WTC11 (cell line): ENCODE results near the gene SPATA18. TPM values are rescaled to one million over a fixed set of nuclear protein-coding genes. Genes with fewer than 3 reads are reported as not detected.

Source experiments
- ATAC-seq: fragments of 200-7000 bp; cut with Tn5 transposase; 2 replicates; pipeline ENCODE4 v1.10.0; 2021; ENCODE audit warnings: mild to moderate bottlenecking, moderate library complexity
- CTCF ChIA-PET: fragments of 300-600 bp; sonication (Branson Sonifier 250); formaldehyde crosslinking; loops from one replicate; lab custom pipeline; 2021; ENCODE audit warnings: antibody characterized with exemption; lab: Charles Lee
- POLR2A ChIA-PET: fragments of 350-600 bp; sonication (Branson Sonifier 250); formaldehyde crosslinking; loops from one replicate; lab custom pipeline; 2021; ENCODE audit warnings: antibody characterized with exemption; lab: Charles Lee
- DNase-seq: peaks from one replicate; pipeline ENCODE4 v3.0.0; 2021; ENCODE audit warnings: low spot score
- H3K27ac Mint-ChIP-seq: 2 replicates; pipeline ENCODE4 v1.8.0; 2021; ENCODE audit warnings: mixed read lengths
- H3K27me3 Mint-ChIP-seq: 2 replicates; pipeline ENCODE4 v1.8.0; 2021; ENCODE audit warnings: low read depth, mild to moderate bottlenecking, moderate library complexity, mixed read lengths
- H3K36me3 Mint-ChIP-seq: 2 replicates; pipeline ENCODE4 v1.8.0; 2021; ENCODE audit warnings: mixed read lengths
- H3K4me1 Mint-ChIP-seq: 2 replicates; pipeline ENCODE4 v1.8.0; 2022; ENCODE audit warnings: mixed read lengths
- H3K4me3 Mint-ChIP-seq: 2 replicates; pipeline ENCODE4 v1.8.0; 2021; ENCODE audit warnings: mild to moderate bottlenecking, moderate library complexity, mixed read lengths
- H3K9me3 Mint-ChIP-seq: 2 replicates; pipeline ENCODE4 v1.8.0; 2021; ENCODE audit warnings: mixed read lengths
- CBFB ChIP-seq: sonication (generic); formaldehyde crosslinking; IDR thresholded peaks from 2 replicates; pipeline ENCODE4 v1.8.1; 2022; ENCODE audit warnings: mild to moderate bottlenecking, low read depth, missing genetic modification reagents
- CTCF ChIP-seq: fragments of 200-600 bp; IDR thresholded peaks from 2 replicates; pipeline ENCODE4 v1.8.0; 2022; ENCODE audit warnings: antibody characterized with exemption
- E2F1 ChIP-seq: sonication (generic); formaldehyde crosslinking; IDR thresholded peaks from 2 replicates; pipeline ENCODE4 v1.8.0; 2022; ENCODE audit warnings: mild to moderate bottlenecking, missing genetic modification reagents
- GTF2I ChIP-seq: fragments of 250-450 bp; sonication (Bioruptor Pico); conservative IDR thresholded peaks from 2 replicates; pipeline ENCODE4 v1.4.0; 2021; ENCODE audit warnings: mild to moderate bottlenecking
- MAX ChIP-seq: sonication (generic); formaldehyde crosslinking; IDR thresholded peaks from 2 replicates; pipeline ENCODE4 v1.8.0; 2022; ENCODE audit warnings: mild to moderate bottlenecking, missing genetic modification reagents
- MLX ChIP-seq: sonication (generic); formaldehyde crosslinking; IDR thresholded peaks from 2 replicates; pipeline ENCODE4 v1.8.1; 2023; ENCODE audit warnings: mild to moderate bottlenecking, missing genetic modification reagents, moderate library complexity
- OVOL2 ChIP-seq: fragments of 250-450 bp; sonication (Bioruptor Pico); IDR thresholded peaks from 2 replicates; pipeline ENCODE4 v1.9.0; 2021; ENCODE audit warnings: mild to moderate bottlenecking, borderline replicate concordance
- SMAD4 ChIP-seq: sonication (generic); formaldehyde crosslinking; IDR thresholded peaks from 2 replicates; pipeline ENCODE4 v1.8.0; 2022; ENCODE audit warnings: mild to moderate bottlenecking, missing genetic modification reagents
- TEAD4 ChIP-seq: sonication (generic); formaldehyde crosslinking; IDR thresholded peaks from 2 replicates; pipeline ENCODE4 v1.8.0; 2022; ENCODE audit warnings: mild to moderate bottlenecking, missing genetic modification reagents
- ZNF232 ChIP-seq: sonication (generic); formaldehyde crosslinking; IDR thresholded peaks from 2 replicates; pipeline ENCODE4 v1.8.0; 2022; ENCODE audit warnings: mild to moderate bottlenecking, missing genetic modification reagents
- ZNF532 ChIP-seq: fragments of 250-450 bp; sonication (Bioruptor Pico); IDR thresholded peaks from 2 replicates; pipeline ENCODE4 v1.9.0; 2021; ENCODE audit warnings: mild to moderate bottlenecking, borderline replicate concordance
- ZSCAN18 ChIP-seq: fragments of 250-450 bp; sonication (Bioruptor Pico); IDR thresholded peaks from 2 replicates; pipeline ENCODE4 v2.1.2; 2022; ENCODE audit warnings: mild to moderate bottlenecking, moderate library complexity
- total RNA-seq: library from RNA; stranded (reverse); gene quantifications from 3 replicates; pipeline ENCODE4 v1.2.3, GENCODE V29; 2021

The SPATA18 gene
- total RNA-seq, 1 experiment from 2014 or later = 6.6 TPM

- TF ChIP-seq CTCF (no peak), ZNF232 (CRISPR knock-in tag) (no peak), GTF2I (CRISPR knock-in tag) (no peak), ZNF532 (CRISPR knock-in tag) (no peak), SMAD4 (CRISPR knock-in tag) (no peak)
Measured at GRCh38 chr4:52112411-52112810, 61.3 kb downstream of the SPATA18 start (continued).

GRCh38 chr4:52116641-52117040, 65.5 kb downstream of the SPATA18 start:
- ChIA-PET CTCF (interaction anchor here (1.5 kb wide), 1 partner anchor 10 kb away, joined by 3 read pairs; no protein-coding TSS in a partner anchor), POLR2A (no interaction called here)

More at GRCh38 chr4:52116641-52117040, 65.5 kb downstream of the SPATA18 start:
- TF ChIP-seq MAX (CRISPR knock-in tag) (no peak), OVOL2 (CRISPR knock-in tag) (no peak), GTF2I (CRISPR knock-in tag) (no peak), MLX (CRISPR knock-in tag) (no peak), ZSCAN18 (CRISPR knock-in tag) (no peak), TEAD4 (CRISPR knock-in tag) (no peak), E2F1 (CRISPR knock-in tag) (no peak), CBFB (CRISPR knock-in tag) (no peak)
- no peak overlapping the region for H3K27ac Mint-ChIP-seq
- no peaks in the 10 kb centered on the region; the same call in 1 of the 2 replicates for H3K27me3 Mint-ChIP-seq
- H3K4me3 Mint-ChIP-seq = no peak overlapping the region
- H3K4me1 Mint-ChIP-seq = no peaks in the 10 kb centered on the region
- no peak for DNase-seq
- no peak for ATAC-seq
- no peaks in the 10 kb centered on the region for H3K36me3 Mint-ChIP-seq
- H3K9me3 Mint-ChIP-seq = peaks cover 5% of the 10 kb centered on the region
